Neuronal stem cell (in vitro differentiated cells): ENCODE data around the gene GGACT.
A peak's percentile ranks its signal among the peaks of the same experiment; 100 is the strongest.

Experiments
- DNase-seq: peaks from one replicate; pipeline ENCODE4 v3.0.0-alpha.2; 2013; ENCODE audit warnings: low spot score
- H2AFZ ChIP-seq: one replicate; pipeline ENCODE4 v1.6.1; 2013; ENCODE audit warnings: mild to moderate bottlenecking, low read length, inconsistent platforms
- H2AK5ac ChIP-seq: 2 replicates; pipeline ENCODE4 v1.6.1; 2013; ENCODE audit warnings: low read depth, mild to moderate bottlenecking, inconsistent platforms, low read length, moderate library complexity, mixed read lengths
- H2BK120ac ChIP-seq: 2 replicates; pipeline ENCODE4 v1.6.1; 2013; ENCODE audit warnings: low read depth, mild to moderate bottlenecking, inconsistent platforms, low read length, moderate library complexity, mixed read lengths
- H2BK12ac ChIP-seq: one replicate; pipeline ENCODE4 v1.6.1; 2013; ENCODE audit warnings: low read length, inconsistent platforms
- H2BK15ac ChIP-seq: 2 replicates; pipeline ENCODE4 v1.6.1; 2013; ENCODE audit warnings: mild to moderate bottlenecking, low read length, inconsistent platforms, mixed read lengths
- H2BK5ac ChIP-seq: one replicate; pipeline ENCODE4 v1.6.1; 2013; ENCODE audit warnings: inconsistent platforms, mild to moderate bottlenecking, low read length, moderate library complexity
- H3K14ac ChIP-seq: one replicate; pipeline ENCODE4 v1.6.1; 2013; ENCODE audit warnings: low read length, inconsistent platforms
- H3K18ac ChIP-seq: 2 replicates; pipeline ENCODE4 v1.6.1; 2013; ENCODE audit warnings: low read length, inconsistent platforms
- H3K23ac ChIP-seq: 2 replicates; pipeline ENCODE4 v1.6.1; 2013; ENCODE audit warnings: low read depth, mild to moderate bottlenecking, mixed read lengths, low read length, inconsistent platforms; ENCODE audit not compliant: poor library complexity
- H3K27ac ChIP-seq: replicated peaks from 3 replicates; pipeline ENCODE4 v1.5.1; 2013; ENCODE audit warnings: low read length, inconsistent platforms
- H3K27me3 ChIP-seq, 3 experiments: 2 replicates each; pipeline ENCODE4 v1.6.1; 2013; ENCODE audit warnings: low read length in 3 of 3, mild to moderate bottlenecking in 2 of 3, inconsistent platforms in 1 of 3, low read depth in 1 of 3, mixed read lengths in 1 of 3, moderate library complexity in 1 of 3; ENCODE audit not compliant: control insufficient read depth in 3 of 3, insufficient read depth in 3 of 3
- H3K36me3 ChIP-seq, 2 donors: replicated peaks in 1 of 2; 2 replicates each; pipeline ENCODE4 v1.6.1; 2013; ENCODE audit warnings: low read length in 2 of 2; ENCODE audit not compliant: control insufficient read depth in 2 of 2, insufficient read depth in 2 of 2
- H3K4ac ChIP-seq: 2 replicates; pipeline ENCODE4 v1.6.1; 2013; ENCODE audit warnings: inconsistent platforms, mild to moderate bottlenecking, low read length, moderate library complexity
- H3K4me1 ChIP-seq, 2 donors: 1 replicate in 1 of 2; 2 replicates in 1 of 2; pipeline ENCODE4 v1.6.1; 2013; ENCODE audit warnings: low read length in 2 of 2, low read depth in 1 of 2; ENCODE audit not compliant: control insufficient read depth in 2 of 2, insufficient read depth in 1 of 2
- H3K4me2 ChIP-seq: one replicate; pipeline ENCODE4 v1.6.1; 2013; ENCODE audit warnings: mild to moderate bottlenecking, low read length, inconsistent platforms; ENCODE audit not compliant: insufficient read depth, poor library complexity, severe bottlenecking
- H3K4me3 ChIP-seq, 2 donors: 2 replicates each; pipeline ENCODE4 v1.5.1; 2013; ENCODE audit warnings: low read length in 2 of 2, mild to moderate bottlenecking in 2 of 2, inconsistent platforms in 1 of 2, moderate library complexity in 1 of 2
- H3K79me1 ChIP-seq: one replicate; pipeline ENCODE4 v1.6.1; 2013; ENCODE audit warnings: low read depth, mild to moderate bottlenecking, inconsistent platforms, low read length, moderate library complexity
- H3K9ac ChIP-seq: one replicate; pipeline ENCODE4 v1.6.1; 2013; ENCODE audit warnings: mild to moderate bottlenecking, low read depth, low read length, inconsistent platforms; ENCODE audit not compliant: poor library complexity
- H3K9me3 ChIP-seq, 2 donors: replicated peaks in 1 of 2; 2 replicates each; pipeline versions ENCODE3 to v1.6.1; 2013; ENCODE audit warnings: low read length in 2 of 2, mild to moderate bottlenecking in 2 of 2, inconsistent platforms in 1 of 2, low read depth in 1 of 2, mixed read lengths in 1 of 2, moderate library complexity in 1 of 2; ENCODE audit not compliant: control insufficient read depth in 2 of 2, insufficient read depth in 1 of 2
- H4K8ac ChIP-seq: one replicate; pipeline ENCODE4 v1.6.1; 2013; ENCODE audit warnings: low read depth, mild to moderate bottlenecking, inconsistent platforms, low read length, moderate library complexity
- H4K91ac ChIP-seq: one replicate; pipeline ENCODE4 v1.6.1; 2013; ENCODE audit warnings: low read length, low read depth, mild to moderate bottlenecking, inconsistent platforms; ENCODE audit not compliant: poor library complexity
- WGBS, 2 donors: extraction: QIAGEN DNeasy Blood & Tissue Kit; methylation state at CpG; one replicate each; pipeline ENCODE4 v1.1.7; 2013; ENCODE audit warnings: missing lambda C conversion rate in 2 of 2, mixed read lengths in 1 of 2; ENCODE audit not compliant: insufficient read length in 2 of 2, insufficient replicate concordance in 1 of 2; ENCODE audit errors: extremely low coverage in 2 of 2; 5-methylcytosine and 5-hydroxymethylcytosine counted together

Gene GGACT

GRCh38 chr13:100514788-100515409, 73.7 kb downstream of the GGACT start:
- DNase-seq, result peak; percentile 72
- Histone ChIP-seq H3K14ac (no peak overlapping the region), H3K4me1 (peaks cover 3 to 34% of the 10 kb centered on the region in 2 donors), H3K36me3 (peaks cover 0 to 7% of the 10 kb centered on the region in 2 donors), H3K4me2 (no peak overlapping the region), H3K27me3 (no peaks in the 10 kb centered on the region), H3K9me3 (no peaks in the 10 kb centered on the region), H2AFZ (no peak overlapping the region), H3K9ac (no peak overlapping the region), H4K8ac (no peak overlapping the region), H4K91ac (no peak overlapping the region), H3K79me1 (peaks cover 3% of the 10 kb centered on the region), H2AK5ac (no peak overlapping the region), H2BK5ac (no peak overlapping the region), H3K18ac (no peak overlapping the region), H2BK120ac (no peak overlapping the region), H3K27ac (no peak overlapping the region), H2BK12ac (no peak overlapping the region), H2BK15ac (no peak overlapping the region), H3K4me3 (no peak overlapping the region), H3K23ac (no peak overlapping the region), H3K4ac (no peak overlapping the region)
- WGBS, 2 donors, result no CpG with 5 or more reads among the region's 5 CpGs

GRCh38 chr13:100513987-100514670, 74.5 kb downstream of the GGACT start:
- Histone ChIP-seq H2BK5ac (no peak overlapping the region), H2AFZ (no peak overlapping the region), H3K23ac (no peak overlapping the region)

DNA sequence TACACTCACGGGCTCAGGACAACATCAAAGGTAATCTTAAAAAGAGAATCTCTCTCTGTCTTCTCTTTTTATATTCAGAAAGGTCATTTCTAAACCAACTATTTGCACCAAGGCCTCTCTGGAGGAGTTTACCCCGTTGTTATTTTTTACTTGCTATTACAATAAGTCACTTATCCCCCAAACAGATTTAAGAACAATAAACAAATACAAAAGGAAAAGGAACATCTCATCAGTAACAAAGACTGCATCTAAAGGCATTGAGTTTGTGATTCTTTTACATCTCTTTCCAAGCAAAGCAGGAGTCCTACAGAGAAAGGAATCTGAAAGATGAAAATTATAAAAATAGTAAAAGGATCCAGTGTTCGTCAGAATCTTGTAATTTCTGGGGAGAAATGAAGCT, 75.4 kb downstream of the GGACT start:
- H3K4me1 ChIP-seq, result peaks cover 3 to 45% of the 10 kb centered on the region in 2 donors
- no peak overlapping the region for H2BK5ac ChIP-seq
- H3K23ac ChIP-seq, result no peak overlapping the region
- DNase-seq, result no peak
- H3K4me3 ChIP-seq, result no peak overlapping the region
- no peaks in the 10 kb centered on the region for H3K9me3 ChIP-seq
- H2BK12ac ChIP-seq, result no peak overlapping the region
- no CpG with 5 or more reads among the region's 3 CpGs for WGBS, 2 donors
- H4K91ac ChIP-seq, result no peak overlapping the region
- no peak overlapping the region for H3K14ac ChIP-seq
- H3K27me3 ChIP-seq, result no peaks in the 10 kb centered on the region
- peaks cover 3% of the 10 kb centered on the region for H3K79me1 ChIP-seq
- no peak overlapping the region for H3K4ac ChIP-seq
- H2BK15ac ChIP-seq, result no peak overlapping the region
- no peak overlapping the region for H3K9ac ChIP-seq
- H3K4me2 ChIP-seq, result no peak overlapping the region
- H3K36me3 ChIP-seq, result peaks cover 0 to 4% of the 10 kb centered on the region in 2 donors
- no peak overlapping the region for H3K18ac ChIP-seq
- no peak overlapping the region for H4K8ac ChIP-seq
- H2BK120ac ChIP-seq, result no peak overlapping the region
- no peak overlapping the region for H2AK5ac ChIP-seq
- no peak overlapping the region for H3K27ac ChIP-seq
- H2AFZ ChIP-seq, result no peak overlapping the region

More at GRCh38 chr13:100513987-100514670, 74.5 kb downstream of the GGACT start:
- no peak overlapping the region for H3K18ac ChIP-seq
- H2BK120ac ChIP-seq, result no peak overlapping the region
- no peak overlapping the region for H3K4me3 ChIP-seq
- H2BK12ac ChIP-seq, result no peak overlapping the region
- H3K9me3 ChIP-seq, result no peaks in the 10 kb centered on the region
- no peak overlapping the region for H3K4ac ChIP-seq
- no peak for DNase-seq
- H3K27me3 ChIP-seq, result no peaks in the 10 kb centered on the region
- no peak overlapping the region for H4K8ac ChIP-seq
- no peak overlapping the region for H3K4me2 ChIP-seq
- WGBS, 2 donors, result no CpG with 5 or more reads among the region's 8 CpGs
- H2BK15ac ChIP-seq, result no peak overlapping the region
- H3K36me3 ChIP-seq, result peaks cover 0 to 4% of the 10 kb centered on the region in 2 donors
- H3K4me1 ChIP-seq, result peaks cover 3 to 36% of the 10 kb centered on the region in 2 donors
- no peak overlapping the region for H3K9ac ChIP-seq
- H3K79me1 ChIP-seq, result peaks cover 3% of the 10 kb centered on the region
- H3K14ac ChIP-seq, result no peak overlapping the region
- no peak overlapping the region for H3K27ac ChIP-seq
- H2AK5ac ChIP-seq, result no peak overlapping the region
- H4K91ac ChIP-seq, result no peak overlapping the region

DNA sequence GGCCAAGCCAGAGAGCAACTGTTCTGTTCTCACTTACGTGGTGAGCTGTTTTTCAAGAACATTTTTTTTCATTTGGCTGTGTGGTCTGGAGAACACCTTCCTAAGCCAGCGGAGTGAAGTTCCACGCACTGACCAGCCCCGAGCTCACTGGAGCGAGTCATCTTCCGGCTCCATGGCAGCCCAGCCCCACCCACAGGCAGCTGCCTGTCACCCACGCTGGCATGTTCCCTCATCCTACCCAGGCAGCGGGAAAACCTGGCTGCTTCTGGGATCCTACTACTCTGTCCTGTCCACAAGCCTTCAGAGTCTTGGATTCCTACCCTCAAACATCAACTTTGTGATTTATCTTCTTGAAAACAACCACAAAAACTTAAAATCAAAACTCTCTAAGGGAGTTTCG, 76.2 kb downstream of the GGACT start:
- Histone ChIP-seq H3K27me3 (no peaks in the 10 kb centered on the region), H3K4ac (no peak overlapping the region), H3K23ac (no peak overlapping the region), H3K9ac (no peak overlapping the region), H3K4me3 (no peak overlapping the region), H4K8ac (no peak overlapping the region), H3K27ac (no peak overlapping the region), H2AK5ac (no peak overlapping the region), H3K4me2 (no peak overlapping the region), H3K79me1 (peaks cover 3% of the 10 kb centered on the region), H2BK5ac (no peak overlapping the region), H3K14ac (no peak overlapping the region), H3K36me3 (peaks cover 0 to 4% of the 10 kb centered on the region in 2 donors), H3K18ac (no peak overlapping the region), H2BK12ac (no peak overlapping the region), H2BK120ac (no peak overlapping the region), H3K9me3 (no peaks in the 10 kb centered on the region), H4K91ac (no peak overlapping the region), H2BK15ac (no peak overlapping the region), H2AFZ (no peak overlapping the region), H3K4me1 (peaks cover 3 to 45% of the 10 kb centered on the region in 2 donors)
- no peak for DNase-seq
- WGBS, 2 donors, result no CpG with 5 or more reads among the region's 9 CpGs
